DND-41 (cell line): ENCODE measurements around the gene CTRL.
"Not testable (repeated sequence)": the region's sequence is repeated elsewhere in the genome, so short reads cannot be mapped to it uniquely, and the experiment has no call there.

Experiments used
- ATAC-seq: fragments of 200-7000 bp; cut with Tn5 transposase; 3 replicates; pipeline ENCODE4 v1.9.1; 2021; ENCODE audit warnings: low read depth; ENCODE audit not compliant: insufficient read depth
- DNase-seq: peaks from one replicate; pipeline ENCODE4 v3.0.0-alpha.2; 2020
- H2AFZ ChIP-seq: 2 replicates; pipeline ENCODE4 v1.6.0; 2012; ENCODE audit warnings: low read depth, low read length
- H3K27ac ChIP-seq: 2 replicates; pipeline ENCODE4 v1.5.1; 2012; ENCODE audit warnings: low read length, inconsistent platforms
- H3K27me3 ChIP-seq: fragments of 200-600 bp; sonication (generic); 2 replicates; pipeline ENCODE4 v1.6.0; 2012; ENCODE audit warnings: low read length, mild to moderate bottlenecking, inconsistent platforms; ENCODE audit not compliant: insufficient read depth, poor library complexity
- H3K36me3 ChIP-seq: 2 replicates; pipeline ENCODE4 v1.5.1; 2012; ENCODE audit warnings: low read length, inconsistent platforms; ENCODE audit not compliant: insufficient read depth
- H3K4me1 ChIP-seq: 2 replicates; pipeline ENCODE4 v1.5.1; 2012; ENCODE audit warnings: mild to moderate bottlenecking, low read length; ENCODE audit not compliant: insufficient read depth
- H3K4me2 ChIP-seq: 2 replicates; pipeline ENCODE4 v1.6.0; 2012; ENCODE audit warnings: mild to moderate bottlenecking, moderate library complexity, low read length, inconsistent platforms; ENCODE audit not compliant: insufficient read depth
- H3K4me3 ChIP-seq, 2 experiments: fragments of 200-600 bp in 1 of 2; shearing (Covaris generic) in 1 of 2; 2 replicates each; pipeline ENCODE4 v1.5.1; 2012 to 2016; ENCODE audit warnings: inconsistent platforms in 2 of 2, low read length in 2 of 2, mild to moderate bottlenecking in 2 of 2, low read depth in 1 of 2, moderate library complexity in 1 of 2
- H3K79me2 ChIP-seq: 2 replicates; pipeline ENCODE4 v1.6.0; 2012; ENCODE audit warnings: low read length, inconsistent platforms; ENCODE audit not compliant: insufficient read depth
- H3K9ac ChIP-seq: 2 replicates; pipeline ENCODE4 v1.6.0; 2012; ENCODE audit warnings: low read depth, mild to moderate bottlenecking, inconsistent platforms, low read length, moderate library complexity
- H3K9me3 ChIP-seq: 2 replicates; pipeline ENCODE4 v1.5.1; 2012; ENCODE audit warnings: low read length, moderate library complexity, mild to moderate bottlenecking, inconsistent platforms; ENCODE audit not compliant: insufficient read depth, severe bottlenecking
- H4K20me1 ChIP-seq: 2 replicates; pipeline ENCODE4 v1.6.0; 2012; ENCODE audit warnings: low read length; ENCODE audit not compliant: insufficient read depth
- EZH2 ChIP-seq: IDR thresholded peaks from 3 replicates; pipeline ENCODE4 v1.6.1; 2012; ENCODE audit warnings: borderline replicate concordance, low read depth, mild to moderate bottlenecking, moderate library complexity, low read length, inconsistent platforms; ENCODE audit not compliant: severe bottlenecking
- TF ChIP-seq, protein P1 (sequence below): IDR thresholded peaks from 2 replicates; pipeline ENCODE4 v1.5.1; 2012; ENCODE audit warnings: borderline replicate concordance, low read length, moderate library complexity, mild to moderate bottlenecking; ENCODE audit not compliant: poor library complexity, severe bottlenecking; ENCODE audit errors: extremely low read depth

The CTRL gene

DNA sequence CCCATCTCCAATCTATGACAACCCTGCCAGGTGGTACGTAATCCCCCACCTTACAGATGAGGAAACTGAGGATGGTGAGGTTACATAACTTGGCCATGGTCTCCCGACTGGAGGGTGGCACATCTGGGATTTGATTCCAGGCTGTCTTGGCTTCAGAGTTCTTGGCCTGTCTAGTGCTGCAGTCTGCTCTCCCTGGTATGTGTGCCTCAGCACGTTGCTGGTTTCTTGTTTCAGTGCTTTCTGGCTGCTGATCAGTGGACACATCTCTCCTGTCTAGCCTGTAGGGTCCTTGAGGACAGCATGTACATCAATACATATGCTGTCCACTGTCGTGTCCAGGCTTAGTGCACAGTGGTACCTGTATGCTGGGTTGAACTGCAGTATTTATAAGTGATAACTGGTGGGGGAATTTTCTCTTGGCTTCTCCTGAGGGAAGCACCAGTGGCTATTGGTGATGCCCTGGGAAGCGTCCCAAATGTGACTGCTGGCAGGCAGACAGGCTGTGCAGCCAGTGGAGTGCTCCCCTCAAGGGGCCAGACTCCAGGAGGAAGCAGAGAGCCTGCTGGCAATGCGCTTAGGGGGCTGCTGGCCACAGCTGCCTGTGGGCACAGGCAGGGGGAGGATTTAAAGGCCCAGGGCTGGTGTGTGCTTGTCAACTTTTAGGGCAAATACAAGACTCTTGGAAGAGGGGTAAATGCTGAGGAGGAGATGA, 14.4 kb downstream of the CTRL start:
- peaks cover 38% of the 10 kb centered on the region for H4K20me1 ChIP-seq
- no peak overlapping the region for H2AFZ ChIP-seq
- H3K9ac ChIP-seq: no peak overlapping the region
- H3K27ac ChIP-seq: no peak overlapping the region; the same call in 1 of the 2 replicates
- TF ChIP-seq EZH2: no peak
- TF ChIP-seq, protein P1, sequence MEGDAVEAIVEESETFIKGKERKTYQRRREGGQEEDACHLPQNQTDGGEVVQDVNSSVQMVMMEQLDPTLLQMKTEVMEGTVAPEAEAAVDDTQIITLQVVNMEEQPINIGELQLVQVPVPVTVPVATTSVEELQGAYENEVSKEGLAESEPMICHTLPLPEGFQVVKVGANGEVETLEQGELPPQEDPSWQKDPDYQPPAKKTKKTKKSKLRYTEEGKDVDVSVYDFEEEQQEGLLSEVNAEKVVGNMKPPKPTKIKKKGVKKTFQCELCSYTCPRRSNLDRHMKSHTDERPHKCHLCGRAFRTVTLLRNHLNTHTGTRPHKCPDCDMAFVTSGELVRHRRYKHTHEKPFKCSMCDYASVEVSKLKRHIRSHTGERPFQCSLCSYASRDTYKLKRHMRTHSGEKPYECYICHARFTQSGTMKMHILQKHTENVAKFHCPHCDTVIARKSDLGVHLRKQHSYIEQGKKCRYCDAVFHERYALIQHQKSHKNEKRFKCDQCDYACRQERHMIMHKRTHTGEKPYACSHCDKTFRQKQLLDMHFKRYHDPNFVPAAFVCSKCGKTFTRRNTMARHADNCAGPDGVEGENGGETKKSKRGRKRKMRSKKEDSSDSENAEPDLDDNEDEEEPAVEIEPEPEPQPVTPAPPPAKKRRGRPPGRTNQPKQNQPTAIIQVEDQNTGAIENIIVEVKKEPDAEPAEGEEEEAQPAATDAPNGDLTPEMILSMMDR: no peak
- no peak for ATAC-seq
- no peaks in the 10 kb centered on the region for H3K27me3 ChIP-seq
- peaks cover 49% of the 10 kb centered on the region for H3K36me3 ChIP-seq
- H3K4me3 ChIP-seq: no peak overlapping the region
- no peaks in the 10 kb centered on the region for H3K9me3 ChIP-seq
- DNase-seq: no peak
- peaks cover 33% of the 10 kb centered on the region for H3K79me2 ChIP-seq
- H3K4me1 ChIP-seq: no peaks in the 10 kb centered on the region
- no peak overlapping the region for H3K4me2 ChIP-seq

DNA sequence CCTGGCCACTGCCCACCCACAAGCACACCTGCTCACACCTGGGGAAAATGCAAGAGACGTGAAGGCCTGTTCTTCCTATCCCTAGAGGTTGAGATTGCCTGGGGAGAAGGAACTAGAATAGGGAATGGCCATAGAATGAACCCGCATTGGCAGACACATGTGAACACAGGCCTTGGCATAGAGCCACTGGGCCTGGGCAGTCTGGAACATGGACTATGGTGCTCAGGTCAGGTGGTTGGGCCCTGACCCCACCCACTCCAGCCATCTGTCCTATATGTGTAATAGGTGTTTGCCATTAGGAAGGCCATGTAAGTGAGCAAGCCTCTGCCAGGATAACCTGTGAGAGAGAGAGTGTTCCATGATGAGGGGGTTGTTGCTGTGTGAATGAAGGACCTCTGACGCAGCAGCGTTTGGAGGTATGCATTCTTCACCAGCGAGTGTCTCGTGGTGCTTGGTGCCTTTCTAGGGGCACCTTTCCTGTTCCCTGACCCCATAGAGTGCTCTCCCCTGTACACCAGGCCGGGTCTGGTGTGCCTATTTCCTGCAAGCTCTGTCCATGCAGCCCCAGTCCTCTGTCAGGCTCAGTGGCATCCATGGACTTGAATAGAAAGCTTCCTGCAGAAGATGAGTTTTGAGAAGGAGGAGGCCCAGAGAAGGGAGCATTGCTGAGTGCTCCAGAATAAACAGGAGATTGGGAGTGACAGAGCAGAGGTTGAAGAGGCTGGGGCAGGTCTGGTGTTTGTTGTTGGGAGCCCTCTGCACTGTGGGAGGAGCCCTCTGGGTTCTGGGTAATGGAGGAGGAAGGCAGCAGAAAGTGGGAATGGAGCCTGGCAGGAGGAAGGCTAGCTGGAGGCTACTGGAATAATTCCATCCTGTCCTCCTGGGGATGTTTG, 15.6 kb downstream of the CTRL start:
- TF ChIP-seq EZH2: no peak
- TF ChIP-seq, protein P1: no peak
- Histone ChIP-seq H3K4me3 (no peak overlapping the region), H3K9me3 (no peaks in the 10 kb centered on the region), H3K4me1 (no peaks in the 10 kb centered on the region), H2AFZ (no peak overlapping the region), H3K9ac (no peak overlapping the region), H4K20me1 (peaks cover 35% of the 10 kb centered on the region), H3K27ac (no peak overlapping the region), H3K4me2 (no peak overlapping the region), H3K27me3 (no peaks in the 10 kb centered on the region), H3K36me3 (peaks cover 56% of the 10 kb centered on the region), H3K79me2 (peaks cover 33% of the 10 kb centered on the region)
- no peak for ATAC-seq
- DNase-seq: no peak

DNA sequence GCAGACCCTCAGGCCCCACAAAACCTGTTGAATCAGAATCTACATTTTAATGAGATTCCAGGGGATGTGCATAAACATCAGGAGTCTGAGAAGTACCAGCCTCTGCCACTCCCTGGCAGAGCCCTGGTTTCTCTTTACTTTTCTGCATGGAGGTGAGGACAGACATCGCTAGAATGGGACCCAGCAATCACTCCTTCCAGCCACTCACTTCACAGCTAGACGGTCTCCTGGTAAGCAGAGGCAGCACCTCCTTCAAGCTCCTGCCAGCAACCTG, 16.2 kb downstream of the CTRL start:
- H4K20me1 ChIP-seq: peaks cover 35% of the 10 kb centered on the region
- not testable (repeated sequence) for H3K9ac ChIP-seq, ATAC-seq, H3K4me1 ChIP-seq, H3K4me3 ChIP-seq, H3K27ac ChIP-seq, H3K4me2 ChIP-seq, H3K27me3 ChIP-seq, H2AFZ ChIP-seq, DNase-seq, H3K9me3 ChIP-seq
- H3K79me2 ChIP-seq: peaks cover 33% of the 10 kb centered on the region
- peaks cover 56% of the 10 kb centered on the region for H3K36me3 ChIP-seq

DNA sequence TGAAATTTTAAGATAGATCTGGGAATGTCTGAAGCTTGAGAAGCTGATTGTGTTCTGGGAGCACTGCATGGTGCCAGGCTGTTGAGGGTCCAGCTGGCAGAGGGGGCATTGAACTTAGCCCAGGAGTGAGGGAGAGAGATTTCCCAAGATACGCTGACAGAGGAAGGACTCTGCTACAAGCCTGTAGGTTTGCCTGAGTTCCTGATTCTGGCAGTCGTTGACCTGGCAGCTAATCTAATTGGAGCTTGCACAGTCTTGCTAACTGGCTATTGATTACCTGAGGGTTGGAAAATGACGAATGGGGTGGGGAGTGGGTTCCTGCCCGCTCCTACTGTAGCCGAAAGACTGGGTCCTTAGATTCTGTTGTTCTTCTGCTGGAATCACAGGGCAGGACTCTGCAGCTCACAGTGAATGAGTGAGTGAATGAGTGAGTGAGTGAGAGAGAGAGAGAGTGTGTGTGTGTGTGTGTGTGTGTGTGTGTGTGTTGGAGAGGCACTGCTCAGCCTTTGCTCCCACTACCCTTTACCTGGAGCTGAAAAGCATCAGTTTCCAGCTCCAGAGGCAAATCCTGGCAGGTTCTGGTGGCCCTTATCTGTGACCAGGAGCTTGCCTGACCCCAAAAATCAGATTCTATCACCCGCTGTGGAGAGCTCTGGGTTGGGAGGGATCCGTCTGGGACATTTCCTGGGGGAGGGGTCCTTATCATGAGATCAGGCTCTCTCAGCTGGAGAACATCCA, 16.7 kb downstream of the CTRL start:
- no peak for DNase-seq
- H3K4me1 ChIP-seq: peaks cover 6% of the 10 kb centered on the region
- no peak overlapping the region for H3K4me3 ChIP-seq

More for the DNA sequence above, 16.7 kb downstream of the CTRL start:
- Histone ChIP-seq H3K79me2 (peaks cover 33% of the 10 kb centered on the region), H3K9ac (no peak overlapping the region), H3K27ac (no peak overlapping the region), H3K9me3 (no peaks in the 10 kb centered on the region), H3K4me2 (no peak overlapping the region), H4K20me1 (peaks cover 35% of the 10 kb centered on the region), H3K36me3 (peaks cover 55% of the 10 kb centered on the region), H3K27me3 (no peaks in the 10 kb centered on the region), H2AFZ (no peak overlapping the region)
- ATAC-seq: no peak
- TF ChIP-seq, protein P1: no peak
- TF ChIP-seq EZH2: no peak
